GM19467 (cell line): ENCODE results near the gene DENND2A.
"Not testable (repeated sequence)": the region's sequence is repeated elsewhere in the genome, so short reads cannot be mapped to it uniquely, and the experiment has no call there.

ENCODE experiments used
- ATAC-seq: cut with Tn5 transposase; IDR thresholded peaks from one replicate; pipeline ENCODE4 v1.9.1; 2021; ENCODE audit warnings: mild to moderate bottlenecking, moderate library complexity; ENCODE audit not compliant: unreplicated experiment

DENND2A gene

DNA sequence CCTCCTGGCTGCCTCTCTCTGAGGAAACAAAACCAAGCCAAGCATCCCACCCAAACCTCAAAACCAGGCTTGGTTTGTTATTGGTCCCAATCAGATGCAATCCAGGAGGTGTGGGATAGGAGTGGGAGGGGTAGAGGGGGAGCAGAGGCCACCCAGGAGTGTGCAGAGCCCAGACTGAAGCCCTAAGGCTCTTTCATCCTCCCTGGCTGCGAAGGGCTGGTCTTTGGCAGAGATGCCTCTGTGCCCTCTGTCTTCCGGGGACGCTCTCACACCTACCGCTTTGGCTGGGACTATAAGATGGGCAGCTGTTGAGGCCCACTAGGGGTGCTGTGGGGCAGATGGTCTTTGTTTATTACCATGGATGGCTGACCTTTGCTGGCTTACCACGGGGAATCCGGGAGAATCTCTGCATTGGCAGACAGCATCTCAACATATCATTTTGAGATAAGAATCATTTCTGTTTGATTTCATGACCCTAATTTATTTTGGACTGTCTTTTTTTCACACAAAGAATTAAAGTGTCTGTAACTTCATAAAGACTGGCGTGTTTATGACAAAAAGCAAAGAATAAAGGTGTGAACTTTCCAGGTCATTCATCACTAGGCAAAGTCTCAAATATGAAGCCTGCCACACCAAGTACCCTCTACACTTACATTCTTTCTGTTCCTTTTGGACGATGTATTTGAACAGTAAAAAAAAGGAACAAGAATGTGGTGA is 6.5 kb upstream of the DENND2A start:
- no peak for ATAC-seq

DNA sequence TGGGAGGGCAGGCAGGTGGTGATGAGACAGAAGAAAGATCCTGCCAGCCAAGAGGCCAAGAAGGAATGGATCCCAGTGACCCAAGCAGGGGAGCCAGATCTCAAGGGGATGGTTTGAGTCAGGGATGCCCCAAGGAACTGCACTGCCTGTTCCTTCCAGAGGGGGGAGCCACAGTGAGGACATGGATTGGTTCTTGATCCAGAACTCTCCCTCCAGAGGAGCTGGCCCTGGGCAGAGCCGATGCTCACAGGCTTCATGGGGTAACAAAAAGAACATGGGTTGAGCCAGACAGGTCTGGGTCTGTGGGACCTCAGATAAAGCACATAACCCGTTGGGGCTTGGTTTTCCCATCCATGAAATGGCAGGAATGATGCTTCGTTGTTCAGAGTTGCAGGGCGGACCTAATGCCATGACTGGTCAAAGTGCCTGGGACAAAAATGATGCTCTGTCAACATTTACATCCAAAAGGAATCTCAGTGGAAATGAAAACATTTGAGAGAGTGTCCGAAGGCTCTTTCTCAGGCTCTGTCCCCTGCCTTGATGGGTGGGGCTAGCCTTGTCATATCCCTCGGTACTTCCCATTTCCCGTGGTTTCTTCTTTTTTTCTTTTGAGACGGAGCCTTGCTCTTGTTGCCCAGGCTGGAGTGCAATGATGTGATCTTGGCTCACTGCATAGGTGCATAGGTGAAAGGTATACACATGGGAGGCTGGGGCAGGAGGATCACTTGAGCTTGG is 4.7 kb upstream of the DENND2A start:
- no peak for ATAC-seq

GRCh38 chr7:140644761-140645160 is 4.1 kb upstream of the DENND2A start:
- ATAC-seq, result not testable (repeated sequence)

DNA sequence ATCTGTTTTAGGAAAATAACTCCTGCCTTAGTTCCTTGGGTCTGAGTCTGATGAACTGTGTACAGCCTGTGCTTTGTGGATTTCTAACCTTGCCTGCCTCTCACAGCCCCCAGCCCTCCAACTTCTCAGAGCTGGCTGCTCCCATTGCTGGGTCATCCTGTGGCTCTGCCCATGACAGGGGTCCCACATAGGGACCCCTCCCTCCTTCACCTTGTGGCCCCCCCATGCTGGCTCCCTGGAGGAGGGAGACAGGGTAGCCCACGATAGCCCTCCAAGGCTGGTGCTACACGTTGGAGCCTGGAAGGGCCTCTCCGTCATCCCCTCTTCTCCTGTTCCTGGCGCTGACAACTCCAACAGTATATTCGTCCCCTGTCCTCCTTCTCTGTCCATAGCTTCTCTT is 2.8 kb upstream of the DENND2A start:
- ATAC-seq, result no peak

DNA sequence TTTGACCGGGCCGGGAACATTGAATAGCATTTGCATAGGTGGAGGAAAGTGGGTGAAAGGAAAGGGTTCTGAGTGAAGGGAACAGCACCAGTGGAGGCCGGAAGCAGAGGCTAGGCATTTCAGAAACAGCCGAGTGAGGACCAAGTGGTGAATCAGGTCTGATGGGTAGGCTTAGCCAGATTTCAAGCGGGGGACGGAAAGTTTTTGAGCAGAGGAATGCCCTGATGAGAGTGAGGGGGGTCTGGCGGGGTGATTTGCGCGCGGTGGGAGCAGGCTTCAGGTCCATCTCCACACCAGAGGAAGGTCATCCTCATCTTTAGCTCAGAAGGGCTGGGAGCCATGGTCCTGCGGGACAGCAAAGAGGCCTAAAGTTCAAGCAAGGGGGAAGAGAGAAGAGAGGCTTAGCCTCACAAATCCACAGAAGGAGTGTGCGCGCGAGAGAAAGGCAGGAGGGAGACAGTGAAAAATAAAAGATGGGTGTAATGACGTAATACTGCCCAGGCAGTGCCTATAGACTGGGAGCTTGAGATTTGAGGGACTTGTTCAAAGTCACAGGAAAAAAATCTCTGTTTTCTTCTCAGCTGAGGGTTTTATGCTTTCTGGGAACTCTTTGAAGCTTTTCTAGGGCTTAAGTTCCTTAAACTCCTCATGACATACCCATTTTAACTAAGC is 1.0 kb upstream of the DENND2A start:
- no peak for ATAC-seq

DNA sequence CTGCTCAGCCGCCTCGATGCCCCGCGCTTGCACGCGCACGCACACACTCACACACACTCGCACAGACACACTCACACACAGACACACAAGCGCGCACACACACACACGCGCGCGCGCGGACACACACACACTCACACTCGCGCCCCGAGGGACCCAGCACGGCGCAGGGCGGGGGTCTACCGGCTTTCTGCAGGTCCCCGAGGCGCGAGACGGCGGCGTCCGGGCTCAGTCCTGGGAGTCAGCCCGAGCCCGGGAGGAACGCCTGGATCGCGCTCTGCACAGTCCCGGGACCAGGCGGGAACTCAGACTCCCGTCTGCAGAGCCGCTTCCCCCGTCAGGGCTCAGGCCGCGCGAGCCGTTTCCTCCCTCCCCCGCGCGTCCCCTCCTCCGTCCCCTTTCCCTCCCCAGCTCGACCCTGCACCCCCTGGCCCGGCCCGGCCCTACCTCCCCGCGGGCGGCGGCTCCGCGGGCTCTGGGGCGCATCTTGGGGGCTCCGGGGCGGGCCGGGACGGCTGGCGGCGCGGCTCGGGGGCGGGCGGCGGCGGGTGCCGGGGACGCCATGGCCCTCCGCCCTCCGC is 464 bp downstream of the DENND2A start:
- no peak for ATAC-seq

DNA sequence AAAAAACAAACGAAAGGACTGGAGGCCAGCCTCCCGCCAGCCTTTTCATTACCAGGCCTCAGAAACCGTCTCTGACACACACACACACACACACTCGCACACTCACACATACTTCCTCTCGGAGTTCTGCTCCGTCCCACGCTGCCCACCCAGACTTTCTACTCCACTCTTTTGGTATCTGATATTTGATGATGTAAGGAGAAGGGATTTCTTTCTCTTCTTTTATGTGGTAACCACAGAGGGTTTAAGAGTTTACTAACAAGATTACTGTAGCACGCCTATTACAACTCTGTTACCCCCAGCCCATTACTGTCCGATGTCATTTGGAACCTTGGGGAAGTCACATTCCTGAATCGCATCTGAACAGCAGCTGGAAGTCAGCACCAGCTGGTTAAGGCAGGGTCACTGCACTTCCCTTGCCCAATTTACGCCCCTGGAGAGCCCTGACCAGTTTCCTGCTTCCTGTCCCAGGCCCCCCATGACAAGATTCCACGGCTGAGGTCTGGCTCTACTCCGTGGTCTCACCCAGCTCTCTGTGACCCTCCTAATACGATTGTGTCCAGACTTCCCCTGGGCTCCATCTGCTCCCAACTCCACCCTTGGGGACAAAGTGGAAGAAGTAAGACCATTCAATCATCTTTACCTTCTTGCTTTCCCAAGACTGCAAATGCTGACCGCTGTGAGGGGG is 1.1 kb downstream of the DENND2A start:
- no peak for ATAC-seq

DNA sequence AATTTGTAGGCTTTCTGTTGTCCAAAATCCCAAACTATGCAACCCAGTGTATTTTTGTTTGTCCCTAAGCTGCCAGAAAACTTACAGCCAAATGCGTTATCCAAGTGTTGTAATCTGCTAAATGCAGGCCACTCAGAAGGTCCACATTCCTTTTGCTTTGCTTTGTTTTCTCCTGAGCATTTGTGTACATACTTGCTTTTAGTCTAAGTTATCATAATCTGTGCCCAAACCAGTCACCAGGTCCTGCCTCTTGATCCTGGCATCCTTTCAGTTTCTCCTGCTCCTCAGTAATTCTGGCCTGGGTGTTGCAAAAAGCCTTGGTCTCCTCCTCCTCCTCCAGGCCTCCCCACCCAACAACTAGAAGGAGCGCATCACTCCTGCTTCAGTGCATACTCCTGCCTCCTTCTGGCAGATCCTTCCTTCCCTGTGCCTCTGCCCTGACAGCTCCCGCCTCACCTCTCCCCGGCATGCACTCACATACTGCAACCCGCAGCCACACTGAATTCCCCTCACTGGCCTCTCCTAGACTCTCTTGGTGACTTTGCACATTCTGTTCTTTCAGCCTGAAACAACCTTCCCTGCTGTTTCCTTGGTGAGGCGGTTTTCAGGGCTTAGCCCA is 2.3 kb downstream of the DENND2A start:
- ATAC-seq, result no peak

DNA sequence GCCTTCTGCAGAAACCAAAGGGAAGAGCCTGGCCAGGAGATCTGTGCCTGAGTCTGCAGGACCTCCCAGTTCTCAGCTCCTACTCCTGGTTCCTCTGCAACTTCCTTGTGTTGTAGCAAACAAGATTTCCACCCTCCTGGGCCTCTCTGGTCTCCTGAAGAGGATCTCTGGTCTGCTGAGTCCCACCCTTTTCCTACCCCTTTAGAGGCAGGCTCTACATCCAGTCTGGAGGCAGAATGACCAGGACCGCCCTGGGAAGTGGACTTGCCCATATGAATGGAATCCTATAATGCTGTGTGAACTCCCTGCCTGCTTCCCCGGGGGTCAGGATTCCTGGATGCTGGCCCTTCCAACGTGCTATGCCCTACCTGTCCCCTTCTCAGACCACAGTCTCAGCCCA is 3.2 kb downstream of the DENND2A start:
- ATAC-seq, result no peak

DNA sequence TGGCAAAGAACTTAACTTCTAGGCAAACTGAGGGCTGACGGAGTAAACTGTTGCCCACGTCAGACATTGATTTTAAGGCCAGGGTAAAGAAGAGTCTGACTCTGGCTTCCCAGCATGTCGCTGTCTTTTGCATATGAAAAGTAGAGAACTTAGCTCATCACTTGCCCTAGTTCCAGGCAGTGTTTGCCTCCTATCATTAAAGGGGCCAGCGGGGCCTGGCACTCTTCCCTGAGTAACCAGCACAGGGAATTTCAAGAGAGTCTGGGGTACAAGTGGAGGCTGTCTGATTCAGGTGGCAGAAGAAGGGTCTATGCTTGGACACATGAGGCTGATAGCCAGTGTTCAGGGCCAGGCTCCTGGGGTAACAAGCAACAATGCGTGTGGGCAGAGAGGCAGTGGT is 4.8 kb downstream of the DENND2A start:
- ATAC-seq, result no peak

DNA sequence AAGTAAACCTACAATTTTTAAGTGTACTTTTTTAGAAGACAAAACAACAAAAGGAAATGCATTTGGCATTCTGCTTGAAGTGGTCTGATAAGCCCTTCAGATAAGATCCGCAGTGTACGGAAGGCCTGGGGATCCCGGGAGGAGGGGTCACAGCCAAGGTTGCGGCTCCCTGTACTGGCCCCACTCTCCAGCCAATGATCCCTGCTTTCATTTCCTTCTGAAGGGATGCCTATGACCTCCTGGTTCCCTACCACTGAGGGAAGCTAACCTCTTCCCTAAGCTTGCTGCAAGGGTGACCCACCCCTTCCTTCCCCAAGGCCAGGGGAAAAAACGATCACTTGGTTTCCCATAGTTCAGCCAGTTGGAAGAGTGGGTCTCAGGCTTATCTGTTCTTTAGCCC is 5.3 kb downstream of the DENND2A start:
- no peak for ATAC-seq

GRCh38 chr7:140631602-140632001 is 9.0 kb downstream of the DENND2A start:
- ATAC-seq, result no peak

- ATAC-seq, result no peak
Observed at GRCh38 chr7:140631021-140631420, 9.6 kb downstream of the DENND2A start.

- no peak for ATAC-seq
Observed at GRCh38 chr7:140625908-140626868, 14.4 kb downstream of the DENND2A start.

DNA sequence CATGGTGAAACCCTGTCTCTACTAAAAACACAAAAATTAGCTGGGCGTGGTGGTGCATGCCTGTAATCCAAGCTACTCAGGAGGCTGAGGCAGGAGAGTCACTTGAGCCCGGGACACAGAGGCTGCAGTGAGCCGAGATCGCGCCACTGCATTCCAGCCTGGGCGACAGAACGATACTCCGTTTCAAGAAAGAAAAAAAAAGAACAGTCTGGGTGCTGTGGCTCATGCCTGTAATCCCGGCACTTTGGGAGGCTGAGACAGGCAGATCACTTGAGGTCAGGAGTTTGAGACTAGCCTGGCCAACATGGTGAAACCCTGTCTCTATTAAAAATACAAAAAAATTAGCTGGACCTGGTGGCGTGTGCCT is 15.4 kb downstream of the DENND2A start:
- not testable (repeated sequence) for ATAC-seq

GRCh38 chr7:140624392-140625191 is 16.0 kb downstream of the DENND2A start:
- no peak for ATAC-seq

DNA sequence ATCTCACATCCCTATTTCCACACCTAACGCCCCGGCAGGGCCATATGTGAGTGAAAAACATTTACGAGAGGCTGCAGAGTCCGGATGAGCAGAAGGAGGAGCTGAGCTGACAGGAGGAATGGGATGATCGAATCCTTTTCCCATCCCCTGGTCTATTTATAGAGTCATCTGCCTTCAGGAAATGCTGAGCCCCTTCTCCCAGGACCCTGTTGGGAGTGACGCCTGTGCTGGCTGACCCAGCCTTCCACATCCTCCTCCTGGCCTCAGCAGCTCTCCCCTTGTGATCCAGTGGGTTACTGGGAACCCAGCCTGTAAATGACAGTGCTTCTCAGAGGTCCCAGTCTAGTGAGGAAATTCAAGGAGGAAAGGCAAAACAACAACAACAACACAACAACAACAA is 16.6 kb downstream of the DENND2A start:
- ATAC-seq, result no peak

DNA sequence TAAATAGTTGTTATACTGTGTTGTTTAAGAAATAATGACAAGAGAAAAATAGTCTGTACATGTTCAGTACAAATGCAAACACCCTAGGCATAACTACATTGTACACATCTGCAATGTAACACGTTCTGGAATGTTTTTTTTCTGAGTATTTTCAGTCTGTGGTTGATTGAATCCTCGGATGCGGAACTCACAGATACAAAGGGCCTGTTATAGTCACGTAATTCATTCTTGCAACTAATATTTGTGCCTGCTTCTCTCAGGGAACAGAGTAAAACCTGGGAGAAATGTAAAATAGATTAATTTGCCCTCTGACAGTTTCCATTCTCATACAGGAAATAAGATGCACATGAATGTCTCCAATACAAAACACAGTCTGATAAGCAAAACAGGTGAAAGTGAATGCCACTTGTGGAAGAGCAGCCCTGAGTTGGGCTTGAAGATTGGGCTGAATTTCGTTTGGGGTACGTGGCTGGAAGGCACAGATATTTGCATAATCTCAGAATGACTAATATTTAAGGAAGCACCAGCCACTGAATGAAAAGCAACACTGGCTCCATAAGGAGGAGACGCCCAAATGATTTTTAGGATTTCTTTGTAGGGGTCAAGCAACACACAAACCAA is 19.1 kb downstream of the DENND2A start:
- ATAC-seq, result no peak
